HepG2 (cell line): ENCODE results near the gene MED25.

Experiments used
- CEBPG ChIP-seq: IDR thresholded peaks from 2 replicates; pipeline ENCODE4 v1.6.1; 2016
- FOXA3 ChIP-seq: IDR thresholded peaks from 2 replicates; pipeline ENCODE4 v1.6.1; 2016; ENCODE audit warnings: missing genetic modification reagents, missing compliant biosample characterization
- JUNB ChIP-seq: sonication (generic); formaldehyde crosslinking; IDR thresholded peaks from 2 replicates; pipeline ENCODE4 v1.8.0; 2022; ENCODE audit warnings: missing genetic modification reagents, mild to moderate bottlenecking, borderline replicate concordance

GRCh38 chr19:49849433-49850220 is 31.5 kb downstream of the MED25 start:
- no peak for TF ChIP-seq JUNB (CRISPR knock-in tag)
- no peak for TF ChIP-seq FOXA3 (CRISPR knock-in tag)
- no peak for TF ChIP-seq CEBPG (CRISPR knock-in tag)
